Stomach smooth muscle (tissue), 2 donors: ENCODE data around the gene MRPL32.

Experiments used
- H3K27ac ChIP-seq: one replicate; pipeline ENCODE4 v1.7.0; 2013; ENCODE audit warnings: mild to moderate bottlenecking, low read length, inconsistent platforms
- H3K27me3 ChIP-seq, 2 donors: one replicate each; pipeline ENCODE4 v1.7.0; 2013; ENCODE audit warnings: low read length in 2 of 2; ENCODE audit not compliant: insufficient read depth in 2 of 2, control insufficient read depth in 1 of 2
- H3K36me3 ChIP-seq, 2 donors: one replicate each; pipeline ENCODE4 v1.7.0; 2013; ENCODE audit warnings: low read length in 2 of 2; ENCODE audit not compliant: control insufficient read depth in 2 of 2, insufficient read depth in 2 of 2
- H3K4me1 ChIP-seq: one replicate; pipeline ENCODE4 v1.7.0; 2013; ENCODE audit warnings: low read length; ENCODE audit not compliant: control insufficient read depth, insufficient read depth
- H3K4me3 ChIP-seq, 2 donors: one replicate each; pipeline ENCODE4 v1.7.0; 2013; ENCODE audit warnings: low read length in 2 of 2
- H3K9ac ChIP-seq, 2 donors: one replicate each; pipeline ENCODE4 v1.7.0; 2013; ENCODE audit warnings: low read length in 2 of 2, mild to moderate bottlenecking in 1 of 2
- H3K9me3 ChIP-seq, 2 donors: one replicate each; pipeline ENCODE4 v1.7.0; 2013; ENCODE audit warnings: low read length in 2 of 2; ENCODE audit not compliant: control insufficient read depth in 2 of 2
- donor health status: healthy.
- donor health status: Pancreatic carcinoma.

The MRPL32 gene

DNA sequence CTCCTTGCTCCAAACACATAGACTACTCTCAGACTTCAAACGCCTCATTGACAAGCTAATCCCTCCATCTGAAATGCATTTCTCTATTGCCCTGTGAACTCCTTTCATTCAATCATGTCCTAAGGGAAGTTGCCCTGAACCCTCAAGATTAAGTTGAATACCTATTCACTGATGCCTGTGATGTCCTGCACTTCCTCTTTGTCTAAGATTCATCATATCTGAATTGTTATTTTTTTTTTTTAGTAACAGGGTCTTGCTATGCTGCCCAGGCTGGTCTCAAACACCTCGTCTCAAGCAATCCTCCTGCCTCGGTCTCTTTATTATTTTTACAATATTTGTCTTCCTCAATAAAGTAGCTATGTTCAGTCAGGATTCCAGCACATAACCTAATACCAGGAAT is 3.4 kb upstream of the MRPL32 start:
- Histone ChIP-seq H3K27me3 (no peaks in the 10 kb centered on the region), H3K9ac (no peak overlapping the region), H3K9me3 (no peaks in the 10 kb centered on the region), H3K27ac (no peak overlapping the region), H3K4me3 (no peak overlapping the region), H3K36me3 (peaks cover 10 to 20% of the 10 kb centered on the region in 2 donors), H3K4me1 (peaks cover 4% of the 10 kb centered on the region)

DNA sequence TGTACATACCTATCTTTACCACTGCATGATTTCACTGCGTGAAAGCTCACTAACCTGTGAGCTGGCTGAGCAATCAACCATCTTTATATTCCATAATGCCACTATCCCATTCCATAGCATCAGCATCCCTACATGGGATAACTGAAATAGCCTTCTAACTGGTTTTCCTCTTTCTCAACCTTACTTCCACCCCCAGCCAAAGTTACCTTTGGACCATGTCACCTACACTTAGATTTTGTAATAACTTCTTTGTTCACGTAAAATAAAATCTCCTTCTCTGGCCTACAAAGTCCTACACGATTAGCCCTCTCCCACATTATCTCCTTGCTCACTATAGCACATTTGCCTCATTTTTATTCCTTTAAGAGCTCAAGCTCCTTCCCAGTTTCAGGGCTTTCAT is 2.7 kb upstream of the MRPL32 start:
- no peaks in the 10 kb centered on the region for H3K9me3 ChIP-seq
- H3K4me3 ChIP-seq: no peak overlapping the region
- H3K9ac ChIP-seq: no peak overlapping the region
- H3K36me3 ChIP-seq: peaks cover 8 to 16% of the 10 kb centered on the region in 2 donors
- H3K4me1 ChIP-seq: peaks cover 4% of the 10 kb centered on the region
- H3K27ac ChIP-seq: no peak overlapping the region
- H3K27me3 ChIP-seq: no peaks in the 10 kb centered on the region

DNA sequence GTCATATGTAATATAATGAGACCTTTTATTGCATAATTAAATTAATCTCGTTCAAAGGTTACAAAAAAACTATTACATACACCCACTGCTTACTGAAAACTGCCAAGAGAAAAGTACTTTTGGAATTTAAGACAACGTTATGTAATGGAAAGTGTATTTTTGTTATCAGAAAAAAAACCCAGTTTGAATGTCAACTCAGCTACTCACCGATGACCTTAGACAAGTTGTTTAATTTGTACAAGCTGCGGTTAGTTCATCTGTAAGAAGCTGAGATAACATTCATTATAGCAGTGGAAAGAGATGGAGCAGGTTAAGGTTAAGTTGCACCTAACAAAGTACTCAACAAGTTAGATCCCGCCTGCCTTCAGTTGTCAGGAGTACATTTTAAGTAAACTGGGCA is 1.3 kb upstream of the MRPL32 start:
- H3K4me1 ChIP-seq: peaks cover 4% of the 10 kb centered on the region
- H3K27me3 ChIP-seq: no peaks in the 10 kb centered on the region
- H3K9ac ChIP-seq: peak overlapping the region in 1 of 2 donors; percentile 94
- peak overlapping the region; percentile 92 to 96 for H3K4me3 ChIP-seq
- peaks cover 8 to 13% of the 10 kb centered on the region in 2 donors for H3K36me3 ChIP-seq
- no peak overlapping the region for H3K27ac ChIP-seq
- H3K9me3 ChIP-seq: no peaks in the 10 kb centered on the region

DNA sequence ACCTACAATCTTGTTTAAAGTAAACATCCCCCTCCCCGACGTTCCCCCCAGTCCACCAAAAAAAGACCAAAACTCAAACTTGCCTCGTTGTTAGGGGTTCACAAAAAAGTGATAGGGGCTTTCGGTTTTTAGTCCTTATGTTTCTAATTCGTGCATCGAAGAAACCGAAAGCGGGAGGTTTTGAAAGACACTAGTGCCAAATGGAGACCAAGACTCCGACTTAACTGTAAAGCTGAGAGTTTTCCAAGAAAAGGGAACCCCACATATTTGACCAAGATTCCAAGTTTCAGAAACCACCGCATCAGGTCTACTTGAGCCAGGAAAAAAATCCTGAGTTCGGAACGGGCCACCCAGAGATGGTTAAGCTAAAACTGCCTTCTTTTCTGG is 736 bp upstream of the MRPL32 start:
- H3K9ac ChIP-seq: peak overlapping the region; percentile 90 to 94
- H3K4me1 ChIP-seq: peaks cover 4% of the 10 kb centered on the region
- H3K4me3 ChIP-seq: peak overlapping the region; percentile 92 to 96
- no peaks in the 10 kb centered on the region for H3K9me3 ChIP-seq
- H3K27me3 ChIP-seq: no peaks in the 10 kb centered on the region
- H3K27ac ChIP-seq: peak overlapping the region; percentile 68
- H3K36me3 ChIP-seq: peaks cover 12 to 13% of the 10 kb centered on the region in 2 donors

DNA sequence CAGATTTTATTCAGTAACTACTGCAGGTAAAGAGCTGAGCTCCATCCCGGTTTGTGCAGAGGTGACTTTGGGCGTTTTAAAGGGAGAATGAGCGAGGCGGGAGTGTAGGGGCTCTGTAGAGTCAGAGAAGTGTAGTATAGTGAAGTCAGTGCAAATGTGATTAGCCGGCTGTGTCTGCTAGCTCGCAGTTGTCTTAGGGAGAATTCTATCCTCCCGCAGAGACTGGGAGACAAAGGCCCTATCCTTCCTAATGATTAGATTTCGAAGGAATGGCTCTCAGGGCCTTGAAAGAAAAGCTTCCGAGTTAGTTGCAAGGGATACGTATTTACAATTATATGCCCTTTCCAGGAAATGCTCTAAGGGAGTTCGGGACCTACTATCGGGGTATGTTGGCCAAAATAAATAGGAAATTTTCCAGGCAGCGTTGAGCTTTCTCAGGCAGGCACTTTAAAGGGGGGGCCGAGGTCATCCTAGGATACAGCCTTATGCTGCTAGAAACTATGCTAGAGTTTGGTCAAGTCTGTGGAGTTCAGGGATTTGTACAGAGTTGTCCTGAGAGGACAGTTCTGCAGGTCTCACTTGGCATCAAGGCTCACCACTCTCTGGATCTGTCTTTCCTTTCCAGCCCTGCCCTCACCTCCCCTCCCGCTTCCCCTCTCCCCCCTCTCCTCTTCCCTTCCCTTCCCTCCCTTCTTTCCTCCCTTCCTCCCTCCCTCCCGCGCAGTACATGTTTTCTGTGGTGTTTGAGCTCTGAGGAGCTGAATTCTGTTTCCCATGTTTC is 825 bp downstream of the MRPL32 start:
- Histone ChIP-seq H3K9ac (peak overlapping the region; percentile 75 to 94), H3K9me3 (no peaks in the 10 kb centered on the region), H3K27me3 (no peaks in the 10 kb centered on the region), H3K4me1 (peaks cover 4% of the 10 kb centered on the region), H3K4me3 (peak overlapping the region; percentile 92 to 96), H3K36me3 (peaks cover 12 to 19% of the 10 kb centered on the region in 2 donors), H3K27ac (peak overlapping the region; percentile 68)

DNA sequence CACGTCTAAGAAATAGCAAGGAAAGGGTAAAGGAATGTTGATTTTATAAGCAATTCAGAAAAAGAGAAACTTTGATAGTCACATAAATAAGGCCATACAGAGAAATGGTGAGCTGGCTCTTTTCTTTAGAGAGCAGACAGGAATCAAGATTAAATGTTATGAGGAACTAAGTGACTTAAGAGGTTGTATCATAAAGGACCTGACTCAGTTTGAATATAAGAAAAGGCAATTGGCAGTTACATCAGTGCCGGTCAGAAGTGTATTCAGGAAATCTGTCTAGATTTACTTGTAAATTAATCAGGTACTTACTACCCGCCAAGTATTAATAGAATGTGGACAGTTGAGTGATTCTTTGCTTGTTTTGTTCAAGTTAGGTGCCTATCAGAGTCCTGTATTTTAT is 2.1 kb downstream of the MRPL32 start:
- H3K36me3 ChIP-seq: peaks cover 18 to 25% of the 10 kb centered on the region in 2 donors
- H3K9ac ChIP-seq: no peak overlapping the region
- no peak overlapping the region for H3K27ac ChIP-seq
- peaks cover 4% of the 10 kb centered on the region for H3K4me1 ChIP-seq
- H3K27me3 ChIP-seq: no peaks in the 10 kb centered on the region
- H3K9me3 ChIP-seq: no peaks in the 10 kb centered on the region
- H3K4me3 ChIP-seq: no peak overlapping the region

DNA sequence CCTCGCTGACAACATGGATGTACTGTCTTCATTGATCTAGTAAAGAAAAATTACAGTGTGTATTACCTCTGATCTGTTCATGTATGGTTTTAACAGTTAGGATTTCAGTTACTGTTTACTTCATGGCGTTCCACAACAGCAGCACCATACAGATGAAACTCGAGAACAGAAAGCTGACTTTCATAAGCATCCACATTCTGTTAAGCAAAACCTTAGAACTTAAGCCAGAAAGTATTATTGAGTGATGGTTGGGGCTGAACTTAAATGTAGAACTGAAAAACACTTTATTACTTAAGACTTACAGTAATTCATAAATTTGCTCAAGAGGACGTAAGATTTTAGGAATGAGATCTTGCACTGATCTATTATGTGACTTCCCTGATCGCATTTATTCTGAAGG is 3.7 kb downstream of the MRPL32 start:
- Histone ChIP-seq H3K27ac (no peak overlapping the region), H3K9ac (no peak overlapping the region), H3K4me1 (peaks cover 4% of the 10 kb centered on the region), H3K27me3 (no peaks in the 10 kb centered on the region), H3K9me3 (no peaks in the 10 kb centered on the region), H3K4me3 (no peak overlapping the region), H3K36me3 (peaks cover 26 to 28% of the 10 kb centered on the region in 2 donors)

DNA sequence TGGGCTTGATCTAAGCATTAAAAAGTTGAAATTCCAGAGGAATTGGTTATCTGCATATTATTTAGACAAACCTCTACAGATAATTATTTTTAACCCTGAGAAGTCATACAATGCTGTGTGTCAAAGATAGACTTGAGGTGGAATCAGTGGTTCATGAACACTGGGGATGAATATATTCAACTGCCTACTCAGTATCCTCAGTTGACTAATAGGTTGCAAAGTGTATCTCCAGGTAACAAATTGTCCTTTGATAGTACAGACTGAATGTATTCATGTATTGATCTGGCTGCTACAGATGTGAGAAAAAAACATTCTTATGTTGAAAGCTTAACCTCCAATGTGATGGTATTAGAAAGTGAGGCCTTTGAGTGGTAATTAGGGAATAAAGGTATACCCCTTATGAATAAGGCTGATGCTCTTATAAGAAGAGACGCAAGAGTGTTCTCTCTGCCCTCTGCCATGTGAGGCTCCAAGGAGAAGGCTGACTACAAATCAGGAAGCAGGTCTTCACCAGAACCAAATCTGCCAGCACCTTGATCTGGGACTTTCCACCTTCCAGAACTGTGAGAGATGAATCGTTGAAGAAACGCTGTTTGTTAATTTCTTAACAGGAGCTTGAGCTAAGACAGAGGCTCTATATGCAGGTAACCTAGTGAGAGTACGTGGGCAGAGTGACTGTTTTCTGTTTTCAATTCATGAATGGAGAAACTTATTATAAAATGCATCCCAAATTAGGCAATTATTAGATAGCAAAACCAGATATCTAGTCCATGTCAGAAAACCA is 7.5 kb downstream of the MRPL32 start:
- Histone ChIP-seq H3K36me3 (peaks cover 27 to 28% of the 10 kb centered on the region in 2 donors), H3K27me3 (no peaks in the 10 kb centered on the region), H3K9ac (no peak overlapping the region), H3K4me3 (no peak overlapping the region), H3K4me1 (peaks cover 4% of the 10 kb centered on the region), H3K9me3 (no peaks in the 10 kb centered on the region), H3K27ac (no peak overlapping the region)

DNA sequence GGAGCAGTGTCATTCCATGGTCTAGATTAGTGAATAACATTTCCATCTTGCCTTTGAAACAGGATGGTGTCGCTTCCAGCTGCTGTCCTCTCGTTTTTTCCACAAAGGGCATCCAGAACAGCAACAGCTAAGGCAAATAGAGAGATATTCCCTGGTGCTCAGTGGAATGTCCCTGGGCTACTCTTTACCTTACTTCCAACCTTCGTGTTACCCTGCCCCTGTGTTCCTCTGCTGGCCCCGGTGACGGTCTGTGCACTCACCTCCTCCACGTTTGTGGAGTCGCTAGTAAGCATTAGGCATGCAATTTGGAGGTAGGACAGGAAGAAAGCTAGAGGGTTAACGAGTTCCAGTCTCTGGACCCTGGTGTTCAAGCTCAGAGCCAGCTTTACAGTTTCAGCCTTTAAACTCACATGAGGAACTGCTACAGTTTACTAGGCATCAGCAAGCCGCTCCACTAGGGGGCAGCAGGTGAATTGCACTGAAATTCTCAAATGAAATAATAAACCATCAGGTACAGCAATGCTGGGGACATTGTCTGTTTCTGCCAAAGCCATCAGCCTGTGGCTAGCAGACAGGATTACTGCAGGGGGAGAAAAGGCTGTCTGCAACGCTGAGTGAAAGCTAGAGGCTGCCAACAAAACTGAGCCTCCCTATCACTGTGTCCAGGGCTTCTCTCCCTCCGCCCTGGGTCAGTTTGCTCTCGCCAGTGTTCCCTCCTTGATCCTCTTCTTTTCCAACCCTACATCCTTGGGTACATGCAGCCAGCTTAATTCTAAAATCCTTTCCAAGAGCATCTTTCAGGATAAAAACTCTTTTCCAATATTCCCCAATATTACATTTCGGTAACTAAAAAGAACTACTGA is 9.0 kb downstream of the MRPL32 start:
- Histone ChIP-seq H3K9ac (no peak overlapping the region), H3K27me3 (peaks cover 0 to under 1% of the 10 kb centered on the region in 2 donors), H3K36me3 (peaks cover 16 to 17% of the 10 kb centered on the region in 2 donors), H3K4me3 (no peak overlapping the region), H3K4me1 (peaks cover 4% of the 10 kb centered on the region), H3K9me3 (no peaks in the 10 kb centered on the region), H3K27ac (no peak overlapping the region)

DNA sequence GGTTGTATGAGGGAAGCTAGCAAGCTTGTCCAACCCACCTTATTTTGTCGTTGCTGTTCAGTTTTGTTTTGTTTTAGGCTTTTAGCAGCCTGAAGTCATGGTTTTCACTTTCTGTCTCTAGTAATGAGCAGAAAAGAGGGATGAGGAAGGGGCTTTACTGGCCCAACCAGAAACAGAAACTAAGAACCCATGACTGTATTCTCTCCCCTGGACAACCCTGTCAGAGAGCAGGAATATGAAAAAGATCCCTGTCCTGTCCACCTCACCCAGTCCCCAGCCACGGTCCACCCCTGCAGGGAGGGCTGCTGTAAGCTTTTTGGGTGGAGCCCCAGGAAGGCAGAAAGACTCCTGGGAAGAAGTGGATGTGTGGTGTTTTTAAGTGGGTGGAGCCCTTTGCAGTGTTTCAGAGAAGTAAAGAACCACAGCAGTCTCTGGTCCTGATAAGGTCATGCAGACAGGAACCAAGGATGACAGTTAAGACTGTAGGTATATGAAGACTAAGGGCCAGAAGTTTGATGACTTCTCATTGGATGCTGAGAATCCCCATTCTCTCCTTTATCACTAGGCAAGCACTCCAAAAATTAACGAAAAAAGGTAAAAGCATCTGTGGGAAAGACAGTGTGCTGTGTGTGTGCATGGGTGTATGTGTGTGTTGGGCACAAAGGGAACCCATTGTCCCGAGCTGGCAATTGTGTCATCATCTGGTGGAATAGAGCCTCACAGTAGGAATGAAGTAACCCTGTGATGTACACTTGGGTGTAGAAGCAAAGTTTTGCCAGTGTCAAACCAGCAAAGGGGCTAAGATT is 13.8 kb downstream of the MRPL32 start:
- Histone ChIP-seq H3K36me3 (no peaks in the 10 kb centered on the region), H3K9ac (no peak overlapping the region), H3K27ac (no peak overlapping the region), H3K27me3 (peaks cover 0 to 3% of the 10 kb centered on the region in 2 donors), H3K4me3 (no peak overlapping the region), H3K9me3 (no peaks in the 10 kb centered on the region), H3K4me1 (peaks cover 4% of the 10 kb centered on the region)
